GM13976 (cell line): ENCODE measurements around the gene SIRPG.

Experiments used
- DNase-seq: peaks from one replicate; pipeline ENCODE4 v3.0.0; 2012; ENCODE audit warnings: low spot score
- CTCF ChIP-seq: IDR thresholded peaks from 2 replicates; pipeline ENCODE4 v1.5.1; 2012; ENCODE audit warnings: borderline replicate concordance, mild to moderate bottlenecking; ENCODE audit not compliant: insufficient read depth; ENCODE audit errors: extremely low read depth, missing control alignments, control extremely low read depth
- in situ Hi-C: fragments of 300-500 bp; cut with MboI; formaldehyde crosslinking; loops from one replicate; pipeline ENCODE4 v1.12.0; 2022; ENCODE audit warnings: low sequenced_read_pairs, mixed read lengths, inconsistent platforms; ENCODE audit not compliant: unreplicated experiment

The SIRPG gene

GRCh38 chr20:1632178-1632577, 25.4 kb downstream of the SIRPG start:
- in situ Hi-C loops, result no loop called here
- DNase-seq, result peak; percentile 51
- TF ChIP-seq CTCF, result no peak

- TF ChIP-seq CTCF, result no peak
- in situ Hi-C loops, result no loop called here
- DNase-seq, result no peak
These were observed 26.0 kb downstream of the SIRPG start for GRCh38 chr20:1631309-1632151.

GRCh38 chr20:1630186-1630585, 27.4 kb downstream of the SIRPG start:
- TF ChIP-seq CTCF, result no peak
- in situ Hi-C loops, result no loop called here
- DNase-seq, result no peak

GRCh38 chr20:1629321-1629720, 28.3 kb downstream of the SIRPG start:
- TF ChIP-seq CTCF, result no peak
- in situ Hi-C loops, result no loop called here
- DNase-seq, result no peak

- no peak for TF ChIP-seq CTCF
- DNase-seq, result no peak
- in situ Hi-C loops, result no loop called here
These were observed 29.0 kb downstream of the SIRPG start for GRCh38 chr20:1628621-1629020.

GRCh38 chr20:1627200-1627550, 30.4 kb downstream of the SIRPG start:
- DNase-seq, result no peak
- in situ Hi-C loops, result no loop called here
- no peak for TF ChIP-seq CTCF
